Liver (tissue), 9 donors: ENCODE data around the gene NIT2. TPM values are rescaled to one million over a fixed set of nuclear protein-coding genes. Genes with fewer than 3 reads are reported as not detected.

Experiments
- DNase-seq: peaks from one replicate; pipeline ENCODE4 v3.0.0-alpha.2; 2017; ENCODE audit warnings: low spot score
- H3K27ac ChIP-seq, 2 donors: one replicate each; pipeline ENCODE4 v1.7.0; 2013; ENCODE audit warnings: inconsistent platforms in 2 of 2, low read length in 2 of 2, control low read depth in 1 of 2, low read depth in 1 of 2, mild to moderate bottlenecking in 1 of 2
- H3K27me3 ChIP-seq, 4 donors: one replicate each; pipeline versions ENCODE4 v1.6.1 to v1.7.0; 2013; ENCODE audit warnings: low read length in 3 of 4, inconsistent platforms in 1 of 4, mild to moderate bottlenecking in 1 of 4, moderate library complexity in 1 of 4; ENCODE audit not compliant: control insufficient read depth in 4 of 4, insufficient read depth in 4 of 4
- H3K36me3 ChIP-seq, 4 donors: one replicate each; pipeline versions ENCODE4 v1.6.1 to v1.7.0; 2013; ENCODE audit warnings: low read length in 3 of 4, mild to moderate bottlenecking in 3 of 4, low read depth in 1 of 4, moderate library complexity in 1 of 4; ENCODE audit not compliant: control insufficient read depth in 4 of 4, insufficient read depth in 3 of 4
- H3K4me1 ChIP-seq, 4 donors: one replicate each; pipeline versions ENCODE4 v1.6.1 to v1.7.0; 2013; ENCODE audit warnings: low read length in 3 of 4, mild to moderate bottlenecking in 3 of 4, moderate library complexity in 1 of 4; ENCODE audit not compliant: control insufficient read depth in 4 of 4, insufficient read depth in 4 of 4
- H3K4me3 ChIP-seq, 3 donors: one replicate each; pipeline versions ENCODE4 v1.6.1 to v1.7.0; 2013; ENCODE audit warnings: low read length in 3 of 3, control low read depth in 1 of 3, low read depth in 1 of 3, mild to moderate bottlenecking in 1 of 3
- H3K9ac ChIP-seq, 2 donors: one replicate each; pipeline ENCODE4 v1.7.0; 2013; ENCODE audit warnings: low read length in 2 of 2, mild to moderate bottlenecking in 2 of 2, moderate library complexity in 2 of 2, control low read depth in 1 of 2, low read depth in 1 of 2
- H3K9me3 ChIP-seq, 4 donors: one replicate each; pipeline versions ENCODE4 v1.6.1 to v1.7.0; 2013; ENCODE audit warnings: low read length in 3 of 4; ENCODE audit not compliant: control insufficient read depth in 4 of 4
- ATF3 ChIP-seq: IDR thresholded peaks from 2 replicates; pipeline ENCODE4 v1.6.1; 2016; ENCODE audit warnings: antibody characterized with exemption
- CTCF ChIP-seq: fragments of 150-350 bp; IDR thresholded peaks from 2 replicates; pipeline ENCODE4 v1.5.1; 2017; ENCODE audit warnings: improper control_type of control experiment, low read depth, low read length; ENCODE audit not compliant: missing input control
- EGR1 ChIP-seq, 2 donors: IDR thresholded peaks; 2 replicates each; pipeline ENCODE4 v1.6.1; 2016 to 2018; ENCODE audit warnings: antibody characterized with exemption in 2 of 2, low read depth in 2 of 2
- FOXA1 ChIP-seq: IDR thresholded peaks from 2 replicates; pipeline ENCODE4 v1.6.1; 2016; ENCODE audit warnings: antibody characterized with exemption
- FOXA2 ChIP-seq: IDR thresholded peaks from 2 replicates; pipeline ENCODE4 v1.6.1; 2016; ENCODE audit warnings: antibody characterized with exemption
- GABPA ChIP-seq, 2 donors: IDR thresholded peaks in 1 of 2; conservative IDR thresholded peaks in 1 of 2; 2 replicates each; pipeline ENCODE4 v1.6.1; 2016; ENCODE audit warnings: antibody characterized with exemption in 2 of 2, mild to moderate bottlenecking in 1 of 2, moderate library complexity in 1 of 2
- HNF4A ChIP-seq, 2 donors: conservative IDR thresholded peaks; 2 replicates each; pipeline ENCODE4 v1.6.1; 2016; ENCODE audit warnings: antibody characterized with exemption in 2 of 2, mild to moderate bottlenecking in 2 of 2
- HNF4G ChIP-seq: IDR thresholded peaks from 2 replicates; pipeline ENCODE4 v1.6.1; 2016; ENCODE audit warnings: antibody characterized with exemption
- JUND ChIP-seq, 2 donors: IDR thresholded peaks; 2 replicates each; pipeline ENCODE4 v1.6.1; 2016; ENCODE audit warnings: antibody characterized with exemption in 2 of 2
- MAX ChIP-seq: IDR thresholded peaks from 2 replicates; pipeline ENCODE4 v1.6.1; 2016; ENCODE audit warnings: antibody characterized with exemption
- NR2F2 ChIP-seq: IDR thresholded peaks from 2 replicates; pipeline ENCODE4 v1.6.1; 2016; ENCODE audit warnings: antibody characterized with exemption
- RAD21 ChIP-seq, 2 donors: IDR thresholded peaks; 2 replicates each; pipeline ENCODE4 v1.6.1; 2016; ENCODE audit warnings: antibody characterized with exemption in 2 of 2, mild to moderate bottlenecking in 2 of 2
- REST ChIP-seq: IDR thresholded peaks from 2 replicates; pipeline ENCODE4 v1.6.1; 2016; ENCODE audit warnings: antibody characterized with exemption, mild to moderate bottlenecking
- RXRA ChIP-seq, 2 donors: IDR thresholded peaks; 2 replicates each; pipeline ENCODE4 v1.6.1; 2017 to 2018; ENCODE audit warnings: antibody characterized with exemption in 2 of 2, mild to moderate bottlenecking in 1 of 2
- SP1 ChIP-seq: IDR thresholded peaks from 2 replicates; pipeline ENCODE4 v1.6.1; 2018; ENCODE audit warnings: antibody characterized with exemption, mild to moderate bottlenecking
- TAF1 ChIP-seq: conservative IDR thresholded peaks from 2 replicates; pipeline ENCODE4 v1.6.1; 2016; ENCODE audit warnings: antibody characterized with exemption, mild to moderate bottlenecking
- ZBTB33 ChIP-seq: IDR thresholded peaks from 2 replicates; pipeline ENCODE4 v1.6.1; 2016; ENCODE audit warnings: antibody characterized with exemption
- WGBS: extraction: QIAGEN DNeasy Blood & Tissue Kit; methylation state at CpG from one replicate; pipeline ENCODE4 v1.1.7; 2013; 5-methylcytosine and 5-hydroxymethylcytosine counted together
- polyA plus RNA-seq, 2 donors: library from polyadenylated mRNA; stranded (reverse) in 1 of 2; unstranded in 1 of 2; fragments of 200-250 nt in 1 of 2; fragments of >200 nt in 1 of 2; fragmentation: Nextera tagmentation in 1 of 2; extraction: Ambion mirVana in 1 of 2; gene quantifications; one replicate each; pipeline versions ENCODE4 v1.2.1 to v1.2.3, GENCODE V29; 2013 to 2015
- total RNA-seq, 2 donors: library from RNA; depleted of rRNA; stranded (reverse); fragments of >200 nt; gene quantifications; one replicate each; pipeline ENCODE4 v1.2.3, GENCODE V29; 2014
- donor health status: healthy.
- donor health status: healthy.
- donor health status: healthy.
- donor health status: healthy.
- donor health status: healthy.

Gene NIT2
- total and polyA plus RNA-seq, 4 donors, result 32.4 to 243 (median 55.3) TPM

GRCh38 chr3:100317912-100318311 lies 16.6 kb upstream of the NIT2 start:
- H3K27me3 ChIP-seq, result no peaks in the 10 kb centered on the region
- H3K9ac ChIP-seq, result peak overlapping the region in 1 of 2 donors; percentile 26
- H3K27ac ChIP-seq, result peak overlapping the region; percentile 54 to 60
- H3K9me3 ChIP-seq, result no peaks in the 10 kb centered on the region
- H3K36me3 ChIP-seq, result peaks cover 3 to 15% (median 7%) of the 10 kb centered on the region in 4 donors
- H3K4me1 ChIP-seq, result peaks cover 2 to 15% (median 10%) of the 10 kb centered on the region in 4 donors
- H3K4me3 ChIP-seq, result no peak overlapping the region
- DNase-seq, result no peak
- WGBS, result 16% methylated on average over 2 of the region's 2 CpGs
- TF ChIP-seq TAF1 (no peak), GABPA (IDR thresholded peaks at IDR 0.05 in 1 of 2, conservative IDR thresholded peaks at IDR 0.05 in 1 of 2) (no peak), HNF4A (conservative IDR thresholded peaks at IDR 0.05) (no peak), ZBTB33 (no peak), FOXA1 (no peak), EGR1 (IDR thresholded peaks at IDR 0.05; ENCODE audit: low read depth in 2 of 2) (no peak), HNF4G (no peak), RAD21 (IDR thresholded peaks at IDR 0.05) (no peak), ATF3 (no peak), MAX (no peak), FOXA2 (no peak), RXRA (IDR thresholded peaks at IDR 0.05) (no peak), NR2F2 (no peak), SP1 (no peak), JUND (IDR thresholded peaks at IDR 0.05) (no peak), REST (no peak)

- H3K27ac ChIP-seq, result no peak overlapping the region
- no peaks in the 10 kb centered on the region for H3K9me3 ChIP-seq
- no peak for DNase-seq
- peaks cover 1 to 10% (median 7%) of the 10 kb centered on the region in 4 donors for H3K36me3 ChIP-seq
- 95% methylated on average over 2 of the region's 2 CpGs for WGBS
- H3K4me1 ChIP-seq, result peaks cover 2 to 29% (median 23%) of the 10 kb centered on the region in 4 donors
- no peak overlapping the region for H3K9ac ChIP-seq
- H3K4me3 ChIP-seq, result no peak overlapping the region
- no peaks in the 10 kb centered on the region for H3K27me3 ChIP-seq
- no peak for TF ChIP-seq EGR1 (IDR thresholded peaks at IDR 0.05; ENCODE audit: low read depth in 2 of 2)
- no peak for TF ChIP-seq TAF1
- no peak for TF ChIP-seq RAD21 (IDR thresholded peaks at IDR 0.05)
- no peak for TF ChIP-seq HNF4G
- TF ChIP-seq CTCF, result no peak
- TF ChIP-seq GABPA (IDR thresholded peaks at IDR 0.05 in 1 of 2, conservative IDR thresholded peaks at IDR 0.05 in 1 of 2), result no peak
- TF ChIP-seq MAX, result no peak
- no peak for TF ChIP-seq RXRA (IDR thresholded peaks at IDR 0.05)
- TF ChIP-seq NR2F2, result no peak
- TF ChIP-seq ZBTB33, result no peak
- no peak for TF ChIP-seq SP1
- no peak for TF ChIP-seq HNF4A (conservative IDR thresholded peaks at IDR 0.05)
- no peak for TF ChIP-seq ATF3
- TF ChIP-seq JUND (IDR thresholded peaks at IDR 0.05), result no peak
Measured at GRCh38 chr3:100319951-100320350, 14.6 kb upstream of the NIT2 start.
